Astrocyte (in vitro differentiated cells and primary cell): Measurements from ENCODE around the gene WNT16. TPM values are rescaled to one million over a fixed set of nuclear protein-coding genes. Genes with fewer than 3 reads are reported as not detected.

Source experiments
- DNase-seq: peaks from one replicate; pipeline ENCODE4 v3.0.0-alpha.2; 2010; ENCODE audit warnings: low read depth
- FAIRE-seq: peaks from 2 replicates; lab custom pipeline; 2011; peaks lifted over from hg19 to GRCh38; lab: Jason Lieb, UNC
- H2AFZ ChIP-seq: 2 replicates; pipeline ENCODE4 v1.6.0; 2012; ENCODE audit warnings: low read depth, low read length, inconsistent platforms
- H3K27ac ChIP-seq: 2 replicates; pipeline ENCODE4 v1.5.1; 2011; ENCODE audit warnings: low read depth, low read length, inconsistent platforms
- H3K27me3 ChIP-seq: 2 replicates; pipeline ENCODE4 v1.6.0; 2011; ENCODE audit warnings: low read length, inconsistent platforms; ENCODE audit not compliant: insufficient read depth
- H3K36me3 ChIP-seq: 2 replicates; pipeline ENCODE4 v1.5.1; 2011; ENCODE audit warnings: low read length, inconsistent platforms; ENCODE audit not compliant: insufficient read depth
- H3K4me1 ChIP-seq: 2 replicates; pipeline ENCODE4 v1.5.1; 2011; ENCODE audit warnings: low read length, inconsistent platforms; ENCODE audit not compliant: insufficient read depth
- H3K4me2 ChIP-seq: 2 replicates; pipeline ENCODE4 v1.6.0; 2012; ENCODE audit warnings: low read length, inconsistent platforms
- H3K4me3 ChIP-seq: 2 replicates; pipeline ENCODE4 v1.5.1; 2011; ENCODE audit warnings: low read depth, mild to moderate bottlenecking, low read length, inconsistent platforms; ENCODE audit not compliant: insufficient read depth
- H3K79me2 ChIP-seq: 2 replicates; pipeline ENCODE4 v1.6.0; 2012; ENCODE audit warnings: mild to moderate bottlenecking, low read length, inconsistent platforms; ENCODE audit not compliant: insufficient read depth
- H3K9ac ChIP-seq: 2 replicates; pipeline ENCODE4 v1.6.0; 2012; ENCODE audit warnings: mild to moderate bottlenecking, low read length, inconsistent platforms
- H3K9me3 ChIP-seq: 2 replicates; pipeline ENCODE4 v1.5.1; 2012; ENCODE audit warnings: low read depth, mild to moderate bottlenecking, low read length, inconsistent platforms; ENCODE audit not compliant: insufficient read depth
- H4K20me1 ChIP-seq: 2 replicates; pipeline ENCODE4 v1.6.0; 2012; ENCODE audit warnings: low read length, inconsistent platforms; ENCODE audit not compliant: insufficient read depth
- H3K27ac Mint-ChIP-seq: one replicate; pipeline ENCODE4 v1.8.0; 2021; ENCODE audit warnings: mild to moderate bottlenecking, mixed read lengths; ENCODE audit not compliant: unreplicated experiment
- H3K27me3 Mint-ChIP-seq: one replicate; pipeline ENCODE4 v1.8.0; 2021; ENCODE audit warnings: low read depth, mixed read lengths; ENCODE audit not compliant: unreplicated experiment
- H3K36me3 Mint-ChIP-seq: one replicate; pipeline ENCODE4 v1.8.0; 2021; ENCODE audit warnings: low read depth, mixed read lengths; ENCODE audit not compliant: unreplicated experiment
- H3K4me1 Mint-ChIP-seq: one replicate; pipeline ENCODE4 v1.8.0; 2021; ENCODE audit warnings: low read depth, mixed read lengths; ENCODE audit not compliant: unreplicated experiment
- H3K4me3 Mint-ChIP-seq: one replicate; pipeline ENCODE4 v1.8.0; 2021; ENCODE audit warnings: mild to moderate bottlenecking, moderate library complexity, mixed read lengths; ENCODE audit not compliant: unreplicated experiment
- H3K9me3 Mint-ChIP-seq: one replicate; pipeline ENCODE4 v1.8.0; 2021; ENCODE audit warnings: mild to moderate bottlenecking, mixed read lengths; ENCODE audit not compliant: unreplicated experiment
- EZH2 ChIP-seq: IDR thresholded peaks from 2 replicates; pipeline ENCODE4 v1.6.1; 2012; ENCODE audit warnings: mild to moderate bottlenecking, low read length, inconsistent platforms; ENCODE audit not compliant: insufficient read depth
- total RNA-seq: library from RNA; stranded (reverse); gene quantifications from 2 replicates; pipeline ENCODE4 v1.2.1, GENCODE V29; 2021
- TF ChIP-seq, protein P1 (sequence below): IDR thresholded peaks from 2 replicates; pipeline ENCODE4 v1.5.1; 2011; ENCODE audit warnings: low read depth, mild to moderate bottlenecking, inconsistent platforms, low read length, moderate library complexity; ENCODE audit not compliant: insufficient read depth

WNT16 gene
- total RNA-seq, 1 donor from 2014 or later = 0.07 TPM

DNA sequence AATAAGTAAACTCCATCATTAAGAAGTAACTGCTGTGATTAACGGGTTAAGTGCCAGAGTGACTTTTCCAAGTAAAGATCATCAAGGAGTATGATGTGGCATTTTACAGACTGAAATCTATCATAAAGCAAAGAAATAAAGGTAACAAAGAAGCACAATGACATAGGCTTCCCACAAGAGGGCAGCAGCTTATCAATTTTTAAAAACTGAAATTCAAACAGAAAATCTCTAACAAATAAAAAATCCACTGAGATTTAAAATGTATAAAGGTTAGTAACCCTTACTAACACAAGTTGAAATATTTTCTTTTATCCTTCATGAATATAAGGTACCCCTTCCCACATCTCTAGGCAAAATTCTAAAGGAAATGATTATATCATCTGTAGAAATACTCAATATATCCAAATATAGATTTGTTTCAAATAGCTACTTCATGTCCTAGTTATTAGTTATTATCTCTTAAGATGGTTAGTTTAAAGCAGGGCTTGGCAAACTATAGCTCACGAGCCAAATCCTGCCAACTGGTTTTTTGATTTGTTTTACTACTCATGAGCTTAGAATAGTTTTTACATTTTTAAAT, 38.1 kb downstream of the WNT16 start:
- H3K27ac ChIP-seq = no peak overlapping the region
- peak overlapping the region; percentile 14 for H3K27ac Mint-ChIP-seq

DNA sequence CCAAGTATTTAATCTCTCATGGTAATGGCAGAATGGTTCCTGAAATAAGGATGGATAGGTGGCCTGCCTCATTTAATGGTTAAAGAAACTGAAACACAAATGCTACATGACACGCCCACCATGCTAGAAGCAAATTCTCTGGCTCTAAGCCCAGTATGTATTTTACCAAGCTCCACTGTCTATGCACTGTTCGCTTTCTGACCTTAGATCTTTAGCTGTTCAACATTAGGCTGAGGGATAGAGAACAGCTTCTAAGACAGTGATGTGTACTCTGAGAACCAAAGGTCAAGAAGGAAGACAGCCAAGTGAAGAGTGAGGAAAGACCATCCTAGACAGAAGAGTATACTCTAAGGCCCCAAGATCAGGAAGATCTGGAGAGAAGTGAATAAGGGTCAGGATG, 40.7 kb downstream of the WNT16 start:
- Mint-ChIP-seq H3K27me3 (no peaks in the 10 kb centered on the region), H3K4me3 (no peak overlapping the region), H3K4me1 (peaks cover 17% of the 10 kb centered on the region), H3K9me3 (no peaks in the 10 kb centered on the region), H3K27ac (no peak overlapping the region), H3K36me3 (peaks cover 6% of the 10 kb centered on the region)
- H3K9me3 ChIP-seq = no peaks in the 10 kb centered on the region
- FAIRE-seq = no peak
- H3K79me2 ChIP-seq = peaks cover 12% of the 10 kb centered on the region
- H3K4me3 ChIP-seq = no peak overlapping the region
- peak; percentile 41 for DNase-seq
- H3K4me2 ChIP-seq = no peak overlapping the region
- H3K27me3 ChIP-seq = no peaks in the 10 kb centered on the region
- no peak overlapping the region for H2AFZ ChIP-seq
- no peak overlapping the region for H3K27ac ChIP-seq
- no peak overlapping the region for H3K9ac ChIP-seq
- peaks cover 24% of the 10 kb centered on the region for H3K36me3 ChIP-seq
- peaks cover 9% of the 10 kb centered on the region for H3K4me1 ChIP-seq
- peaks cover 14% of the 10 kb centered on the region for H4K20me1 ChIP-seq
- no peak for TF ChIP-seq EZH2
- TF ChIP-seq, protein P1, sequence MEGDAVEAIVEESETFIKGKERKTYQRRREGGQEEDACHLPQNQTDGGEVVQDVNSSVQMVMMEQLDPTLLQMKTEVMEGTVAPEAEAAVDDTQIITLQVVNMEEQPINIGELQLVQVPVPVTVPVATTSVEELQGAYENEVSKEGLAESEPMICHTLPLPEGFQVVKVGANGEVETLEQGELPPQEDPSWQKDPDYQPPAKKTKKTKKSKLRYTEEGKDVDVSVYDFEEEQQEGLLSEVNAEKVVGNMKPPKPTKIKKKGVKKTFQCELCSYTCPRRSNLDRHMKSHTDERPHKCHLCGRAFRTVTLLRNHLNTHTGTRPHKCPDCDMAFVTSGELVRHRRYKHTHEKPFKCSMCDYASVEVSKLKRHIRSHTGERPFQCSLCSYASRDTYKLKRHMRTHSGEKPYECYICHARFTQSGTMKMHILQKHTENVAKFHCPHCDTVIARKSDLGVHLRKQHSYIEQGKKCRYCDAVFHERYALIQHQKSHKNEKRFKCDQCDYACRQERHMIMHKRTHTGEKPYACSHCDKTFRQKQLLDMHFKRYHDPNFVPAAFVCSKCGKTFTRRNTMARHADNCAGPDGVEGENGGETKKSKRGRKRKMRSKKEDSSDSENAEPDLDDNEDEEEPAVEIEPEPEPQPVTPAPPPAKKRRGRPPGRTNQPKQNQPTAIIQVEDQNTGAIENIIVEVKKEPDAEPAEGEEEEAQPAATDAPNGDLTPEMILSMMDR = no peak

More for the DNA sequence above, 38.1 kb downstream of the WNT16 start:
- FAIRE-seq (peak; percentile 50), DNase-seq (no peak)
- peaks cover 6% of the 10 kb centered on the region for H3K36me3 Mint-ChIP-seq
- H3K4me3 ChIP-seq = no peak overlapping the region
- no peak overlapping the region for H2AFZ ChIP-seq
- no peak overlapping the region for H3K4me2 ChIP-seq
- H3K4me1 Mint-ChIP-seq = peaks cover 12% of the 10 kb centered on the region
- H3K27me3 ChIP-seq = no peaks in the 10 kb centered on the region
- no peaks in the 10 kb centered on the region for H3K9me3 ChIP-seq
- no peaks in the 10 kb centered on the region for H3K27me3 Mint-ChIP-seq
- H3K36me3 ChIP-seq = peaks cover 29% of the 10 kb centered on the region
- no peak overlapping the region for H3K4me3 Mint-ChIP-seq
- peaks cover 3% of the 10 kb centered on the region for H3K4me1 ChIP-seq
- TF ChIP-seq, protein P1 = peak; percentile 80
- no peak for TF ChIP-seq EZH2
- H3K9me3 Mint-ChIP-seq = no peaks in the 10 kb centered on the region
- H3K9ac ChIP-seq = no peak overlapping the region
- peaks cover 14% of the 10 kb centered on the region for H3K79me2 ChIP-seq
- peaks cover 14% of the 10 kb centered on the region for H4K20me1 ChIP-seq

DNA sequence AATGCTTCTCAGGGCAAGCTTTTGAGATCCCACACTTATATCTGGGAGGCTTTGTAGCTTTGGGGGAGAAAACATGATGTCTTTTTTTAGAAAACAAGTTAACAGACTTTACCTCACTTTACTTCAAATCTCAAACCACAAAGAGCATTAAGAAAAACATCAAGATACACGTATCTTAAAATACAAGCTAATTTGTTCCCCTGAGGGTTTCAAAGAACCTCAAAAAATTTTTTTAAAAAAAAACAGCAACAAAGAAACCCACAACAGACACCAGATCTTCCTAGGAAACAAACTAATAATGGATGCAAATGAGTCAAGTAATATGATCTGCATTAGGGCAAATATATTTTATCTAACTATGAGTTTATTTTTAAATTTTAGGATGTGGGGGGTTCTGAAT, 42.6 kb downstream of the WNT16 start:
- H3K4me3 Mint-ChIP-seq = no peak overlapping the region
- Histone ChIP-seq H3K4me2 (no peak overlapping the region), H4K20me1 (peaks cover 15% of the 10 kb centered on the region), H3K4me3 (no peak overlapping the region), H2AFZ (no peak overlapping the region), H3K4me1 (peaks cover 9% of the 10 kb centered on the region), H3K79me2 (peaks cover 4% of the 10 kb centered on the region), H3K9ac (no peak overlapping the region), H3K27ac (no peak overlapping the region), H3K36me3 (peaks cover 28% of the 10 kb centered on the region), H3K27me3 (no peaks in the 10 kb centered on the region), H3K9me3 (no peaks in the 10 kb centered on the region)
- H3K9me3 Mint-ChIP-seq = no peaks in the 10 kb centered on the region
- FAIRE-seq (no peak), DNase-seq (no peak)
- no peaks in the 10 kb centered on the region for H3K27me3 Mint-ChIP-seq
- H3K27ac Mint-ChIP-seq = no peak overlapping the region
- H3K4me1 Mint-ChIP-seq = peaks cover 17% of the 10 kb centered on the region
- TF ChIP-seq, protein P1 = no peak
- no peak for TF ChIP-seq EZH2
- H3K36me3 Mint-ChIP-seq = peaks cover 12% of the 10 kb centered on the region
